Activated CD8-positive, alpha-beta T cell treated with anti-CD3 and anti-CD28 coated beads for 36 hours (primary cell): Measurements from ENCODE around the gene PRKN. TPM values are rescaled to one million over a fixed set of nuclear protein-coding genes. Genes with fewer than 3 reads are reported as not detected.

Experiments used
- ATAC-seq: fragments of 200-7000 bp; cut with Tn5 transposase; one replicate; pipeline ENCODE4 v1.10.0; 2021; ENCODE audit warnings: mild to moderate bottlenecking, moderate library complexity
- CTCF ChIA-PET: fragments of 350-600 bp; sonication (Branson Sonifier 250); formaldehyde crosslinking; loops from one replicate; lab custom pipeline; 2021; ENCODE audit warnings: antibody characterized with exemption; lab: Charles Lee
- POLR2A ChIA-PET: fragments of 350-600 bp; sonication (Branson Sonifier 250); formaldehyde crosslinking; loops from one replicate; lab custom pipeline; 2021; ENCODE audit warnings: antibody characterized with exemption; lab: Charles Lee
- DNase-seq: peaks from one replicate; pipeline ENCODE4 v3.0.0-alpha.2; 2020
- H3K27ac Mint-ChIP-seq: one replicate; pipeline ENCODE4 v1.8.0; 2021; ENCODE audit warnings: mild to moderate bottlenecking, mixed read lengths
- H3K27me3 Mint-ChIP-seq: one replicate; pipeline ENCODE4 v1.8.0; 2021; ENCODE audit warnings: mixed read lengths
- H3K36me3 Mint-ChIP-seq: one replicate; pipeline ENCODE4 v1.8.0; 2021; ENCODE audit warnings: low read depth, mixed read lengths
- H3K4me1 Mint-ChIP-seq: one replicate; pipeline ENCODE4 v1.8.0; 2021; ENCODE audit warnings: low read depth, mixed read lengths
- H3K4me3 Mint-ChIP-seq: one replicate; pipeline ENCODE4 v1.8.0; 2021; ENCODE audit warnings: mild to moderate bottlenecking, moderate library complexity, mixed read lengths
- H3K9me3 Mint-ChIP-seq: one replicate; pipeline ENCODE4 v1.8.0; 2021; ENCODE audit warnings: mixed read lengths
- CTCF ChIP-seq: fragments of 200-600 bp; IDR thresholded peaks from one replicate; pipeline ENCODE4 v1.8.0; 2022; ENCODE audit warnings: antibody characterized with exemption, mild to moderate bottlenecking
- intact Hi-C: fragments of 100-400 bp; cut with micrococcal nuclease; formaldehyde crosslinking; loops from one replicate; pipeline ENCODE4 v1.10.0; 2022
- total RNA-seq, 2 experiments: library from RNA; stranded (reverse); gene quantifications; one replicate each; pipeline ENCODE4 v1.2.3, GENCODE V29; 2021

PRKN gene
- total RNA-seq, 2 experiments from 2014 or later: 1.2 to 1.4 TPM

- no peaks in the 10 kb centered on the region for H3K36me3 Mint-ChIP-seq
- no peaks in the 10 kb centered on the region for H3K27me3 Mint-ChIP-seq
- no peak overlapping the region for H3K4me3 Mint-ChIP-seq
- POLR2A ChIA-PET: no interaction called here
- H3K27ac Mint-ChIP-seq: no peak overlapping the region
- intact Hi-C loops: no loop called here
- no peaks in the 10 kb centered on the region for H3K4me1 Mint-ChIP-seq
- DNase-seq (no peak), ATAC-seq (no peak)
- CTCF ChIA-PET: no interaction called here
- H3K9me3 Mint-ChIP-seq: no peaks in the 10 kb centered on the region
- no peak for TF ChIP-seq CTCF
Measured at GRCh38 chr6:161918628-161919205, 808.8 kb downstream of the PRKN start.

- Mint-ChIP-seq H3K9me3 (no peaks in the 10 kb centered on the region), H3K27ac (no peak overlapping the region), H3K4me1 (no peaks in the 10 kb centered on the region), H3K36me3 (no peaks in the 10 kb centered on the region), H3K4me3 (no peak overlapping the region), H3K27me3 (no peaks in the 10 kb centered on the region)
- ChIA-PET POLR2A (no interaction called here), CTCF (no interaction called here)
- no peak for TF ChIP-seq CTCF
- DNase-seq (no peak), ATAC-seq (no peak)
- intact Hi-C loops: no loop called here
Measured at GRCh38 chr6:161918109-161918531, 809.4 kb downstream of the PRKN start.

GRCh38 chr6:161917645-161918044 is 809.9 kb downstream of the PRKN start:
- Mint-ChIP-seq H3K36me3 (no peaks in the 10 kb centered on the region), H3K27me3 (no peaks in the 10 kb centered on the region), H3K27ac (no peak overlapping the region), H3K4me3 (no peak overlapping the region), H3K4me1 (no peaks in the 10 kb centered on the region), H3K9me3 (no peaks in the 10 kb centered on the region)
- TF ChIP-seq CTCF: no peak
- DNase-seq (no peak), ATAC-seq (no peak)
- ChIA-PET CTCF (no interaction called here), POLR2A (no interaction called here)
- intact Hi-C loops: no loop called here

GRCh38 chr6:161915456-161915964 is 812.1 kb downstream of the PRKN start:
- intact Hi-C loops: no loop called here
- Mint-ChIP-seq H3K36me3 (no peaks in the 10 kb centered on the region), H3K27ac (no peak overlapping the region), H3K27me3 (no peaks in the 10 kb centered on the region), H3K4me3 (no peak overlapping the region), H3K4me1 (no peaks in the 10 kb centered on the region), H3K9me3 (no peaks in the 10 kb centered on the region)
- DNase-seq (no peak), ATAC-seq (no peak)
- POLR2A ChIA-PET: no interaction called here
- no peak for TF ChIP-seq CTCF
- CTCF ChIA-PET: no interaction called here

- H3K27ac Mint-ChIP-seq: no peak overlapping the region
- intact Hi-C loops: no loop called here
- H3K4me3 Mint-ChIP-seq: no peak overlapping the region
- no peak for TF ChIP-seq CTCF
- H3K27me3 Mint-ChIP-seq: no peaks in the 10 kb centered on the region
- ChIA-PET CTCF (no interaction called here), POLR2A (no interaction called here)
- DNase-seq (no peak), ATAC-seq (no peak)
- H3K9me3 Mint-ChIP-seq: no peaks in the 10 kb centered on the region
- no peaks in the 10 kb centered on the region for H3K4me1 Mint-ChIP-seq
- no peaks in the 10 kb centered on the region for H3K36me3 Mint-ChIP-seq
Measured at GRCh38 chr6:161908872-161909271, 818.7 kb downstream of the PRKN start.
